GM20431 (cell line): ENCODE data around the gene FAM236A.
"Not testable (repeated sequence)": the region's sequence is repeated elsewhere in the genome, so short reads cannot be mapped to it uniquely, and the experiment has no call there.

Experiments
- in situ Hi-C: fragments of 300-500 bp; cut with MseI, MboI; formaldehyde crosslinking; loops from one replicate; pipeline ENCODE4 v1.15.0; 2020; ENCODE audit warnings: low sequenced_read_pairs; ENCODE audit not compliant: unreplicated experiment

Gene FAM236A

DNA sequence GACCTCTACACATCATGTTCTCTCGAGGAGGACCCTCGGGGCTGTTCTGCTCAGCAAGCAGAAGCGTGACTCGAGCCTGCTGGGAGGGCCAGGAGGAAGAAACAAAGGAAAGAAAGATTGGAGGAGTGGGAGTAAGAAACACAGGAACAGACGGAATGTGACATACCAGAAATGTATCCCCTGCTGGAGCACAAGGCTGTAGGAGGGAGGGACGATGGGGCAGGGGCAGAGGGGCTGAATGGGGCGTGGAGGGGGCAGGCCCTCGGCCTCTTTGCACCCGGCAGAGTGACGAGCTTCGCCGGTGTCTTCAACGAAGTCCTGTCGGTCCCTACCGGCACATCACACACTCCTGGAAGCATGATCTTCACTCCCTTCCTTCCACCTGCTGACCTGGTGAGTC, at the start of gene FAM236A:
TSS of gene FAM236A (plus strand) at position 301 of the 400 bp plus-strand sequence. CDS start at position 358, 57 bp downstream.
- in situ Hi-C loops: not testable (repeated sequence)

DNA sequence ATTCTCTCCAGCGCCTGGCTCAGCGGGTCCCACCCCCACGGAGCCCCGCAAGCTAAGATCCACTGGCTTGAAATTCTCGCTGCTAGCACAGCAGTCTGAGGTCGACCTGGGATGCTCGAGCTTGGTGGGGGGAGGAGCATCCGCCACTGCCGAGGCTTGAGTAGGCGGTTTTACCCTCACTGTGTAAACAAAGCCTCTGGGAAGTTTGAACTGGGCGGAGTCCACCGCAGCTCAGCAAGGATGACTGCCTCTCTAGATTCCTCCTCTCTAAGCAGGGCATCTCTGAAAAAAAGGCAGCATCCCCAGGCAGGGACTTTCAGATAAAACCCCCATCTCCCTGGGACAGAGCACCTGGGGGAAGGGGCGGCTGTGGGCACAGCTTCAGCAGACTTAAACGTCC, 48.3 kb upstream of the FAM236A start:
- in situ Hi-C loops: not testable (repeated sequence)

DNA sequence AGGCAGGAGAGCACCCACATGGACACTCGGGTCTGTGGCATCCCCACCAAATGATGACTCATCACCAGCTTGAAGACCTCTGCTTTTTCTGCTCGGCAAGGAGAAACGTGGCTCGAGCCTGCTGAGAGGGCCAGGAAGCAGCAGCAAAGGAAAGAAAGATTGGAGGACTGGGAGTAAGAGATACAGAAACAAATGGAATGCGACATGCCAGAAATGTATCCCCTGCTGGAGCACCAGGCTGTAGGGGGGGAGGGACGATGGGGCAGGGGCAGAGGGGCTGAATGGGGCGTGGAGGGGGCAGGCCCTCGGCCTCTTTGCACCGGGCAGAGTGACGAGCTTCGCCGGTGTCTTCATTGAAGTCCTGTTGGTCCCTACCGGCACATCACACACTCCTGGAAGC, 25.7 kb upstream of the FAM236A start, which contains the start of gene FAM236C:
TSS of gene FAM236C (plus strand) at position 301 of the 400 bp plus-strand sequence. CDS start 100 bp downstream, outside the sequence.
- in situ Hi-C loops: not testable (repeated sequence)

DNA sequence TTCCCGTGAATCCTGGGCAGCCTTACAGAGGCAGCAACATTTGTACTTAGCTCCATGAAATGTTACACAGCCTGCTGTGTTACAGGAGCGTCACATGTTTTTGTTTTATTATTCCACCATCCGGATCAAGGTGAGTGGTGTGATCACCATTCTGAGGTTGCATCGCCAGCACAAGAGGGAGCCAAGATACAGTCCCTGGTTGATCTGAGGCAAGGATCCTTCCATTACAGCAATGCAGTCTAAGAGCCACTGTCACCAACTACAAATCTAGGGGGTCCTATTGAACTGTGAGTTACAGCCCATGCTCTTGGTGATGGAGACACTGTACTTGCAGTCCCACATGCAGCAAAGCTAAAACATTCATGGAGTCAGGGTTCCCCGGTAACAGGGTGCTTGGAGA, 21.9 kb upstream of the FAM236A start:
- in situ Hi-C loops: not testable (repeated sequence)

DNA sequence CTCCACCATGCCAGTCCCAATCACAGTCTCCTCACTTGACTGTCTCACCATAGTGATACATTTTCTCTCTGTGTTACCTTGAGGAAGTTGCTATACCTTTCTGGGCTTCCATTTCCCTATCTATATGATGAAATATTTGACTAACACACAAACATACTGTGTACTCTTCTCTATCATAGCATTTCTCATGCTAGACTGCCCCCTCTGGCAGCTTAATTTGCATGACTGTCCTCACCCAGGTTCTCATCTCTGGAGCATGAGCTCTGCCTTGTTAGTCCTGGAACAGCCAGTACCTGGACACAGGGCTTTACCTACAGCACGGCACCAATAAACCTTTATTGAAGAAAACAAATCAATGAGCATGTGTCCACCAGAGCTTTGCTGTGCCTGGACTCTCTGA, 5.7 kb upstream of the FAM236A start:
- in situ Hi-C loops: not testable (repeated sequence)

DNA sequence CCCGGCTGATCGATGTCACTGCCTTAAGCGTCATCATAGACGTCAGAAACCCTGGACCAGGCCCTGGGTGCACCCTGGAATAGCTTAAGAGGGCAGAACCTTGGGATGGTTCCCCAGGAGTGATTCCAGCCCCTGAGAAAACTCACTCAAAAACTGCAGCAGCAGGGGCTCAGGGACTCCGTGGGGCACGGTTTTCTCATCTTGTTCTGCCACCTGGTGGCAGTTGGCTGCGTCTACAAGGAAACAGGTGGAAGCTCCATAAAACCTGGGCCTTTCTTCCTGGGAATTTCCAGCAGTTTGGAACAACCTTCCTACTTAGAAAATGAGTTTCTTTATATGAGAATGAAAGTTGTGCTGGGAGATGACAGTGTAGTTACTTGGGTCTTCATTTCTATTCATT, 1.6 kb upstream of the FAM236A start:
- in situ Hi-C loops: not testable (repeated sequence)

DNA sequence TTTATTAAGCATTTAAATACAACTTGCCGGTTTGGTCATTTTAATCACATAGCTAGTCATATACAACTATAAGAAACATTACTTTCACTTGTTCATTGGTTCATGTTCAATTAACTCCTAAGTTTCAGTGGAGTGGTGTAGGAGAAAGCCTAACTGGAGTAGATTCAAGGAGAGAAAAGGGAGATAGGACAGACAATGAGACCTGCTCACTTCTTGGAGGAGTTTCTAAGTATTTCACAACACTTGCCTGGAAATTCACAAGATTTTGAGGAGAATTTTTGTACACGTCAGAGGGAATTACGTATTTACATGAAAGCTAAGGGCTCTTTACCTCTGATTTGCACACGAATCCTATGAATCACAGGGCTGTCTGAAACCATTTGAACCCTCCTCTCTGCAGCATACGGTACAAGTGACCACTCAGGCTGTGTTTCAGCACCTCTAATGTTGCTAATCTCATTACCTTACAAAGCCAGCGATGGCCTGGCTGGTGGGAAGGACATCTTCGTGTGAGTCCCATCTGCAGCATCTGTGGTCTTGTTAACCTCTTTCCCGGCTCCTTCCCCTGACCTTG, 1.0 kb upstream of the FAM236A start:
- in situ Hi-C loops: not testable (repeated sequence)

DNA sequence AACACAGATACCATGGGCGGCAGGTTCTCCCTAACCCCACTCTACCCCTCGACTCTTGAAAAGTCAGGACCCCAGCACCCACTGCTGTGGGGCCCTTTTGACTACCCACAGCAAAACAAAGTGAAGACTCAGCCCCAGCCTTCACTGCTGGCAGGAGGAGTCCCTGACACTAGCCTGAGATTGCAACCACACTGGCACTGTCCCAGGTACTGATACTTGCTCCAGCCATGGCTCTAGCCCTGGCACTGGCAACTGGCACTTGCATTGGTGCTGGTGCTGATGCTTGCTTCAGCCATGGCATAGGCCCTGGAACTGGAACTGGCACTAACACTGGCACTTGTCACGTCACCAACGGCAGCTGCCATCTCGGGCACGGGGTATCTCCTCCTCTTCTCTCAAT, 4.3 kb downstream of the FAM236A start:
- in situ Hi-C loops: not testable (repeated sequence)

DNA sequence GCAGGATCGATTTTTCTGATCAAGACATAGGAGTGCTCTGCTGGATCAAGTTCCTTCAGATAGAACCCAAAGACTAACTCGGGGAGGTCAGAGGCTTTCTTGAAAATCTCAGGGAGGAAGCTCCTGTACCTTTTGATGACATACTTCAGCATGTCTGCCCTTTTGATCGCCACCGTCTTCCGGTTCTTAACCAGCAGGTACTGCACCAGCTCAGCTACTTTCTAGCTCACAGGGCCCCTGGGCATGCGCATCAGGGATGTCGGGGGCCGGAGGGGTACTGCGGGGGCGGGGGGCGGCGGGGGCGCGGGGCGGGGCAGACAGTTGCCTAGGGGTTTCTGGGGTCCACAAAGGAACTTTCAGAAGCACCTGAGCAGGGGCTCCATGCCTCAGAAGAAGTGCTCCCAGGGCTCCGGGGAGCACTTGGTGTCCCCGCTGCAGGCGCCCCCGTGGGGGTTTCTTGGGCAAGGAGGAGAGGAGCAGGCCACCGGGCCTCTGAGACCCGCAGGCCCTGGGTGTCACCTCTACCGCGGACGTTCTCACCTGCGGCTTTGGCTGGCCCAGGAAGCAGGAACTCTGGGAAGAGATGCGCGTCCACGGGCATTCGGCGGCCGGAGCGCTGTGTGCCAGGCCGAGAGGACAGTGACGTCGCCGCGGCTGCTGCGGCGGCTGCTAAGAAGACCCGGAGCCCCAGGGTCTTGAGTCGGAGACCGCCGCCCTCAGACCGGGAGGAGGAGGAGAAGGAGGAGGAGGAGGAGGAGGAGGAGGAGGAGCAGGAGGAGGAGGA, 5.2 kb downstream of the FAM236A start:
- in situ Hi-C loops: not testable (repeated sequence)

DNA sequence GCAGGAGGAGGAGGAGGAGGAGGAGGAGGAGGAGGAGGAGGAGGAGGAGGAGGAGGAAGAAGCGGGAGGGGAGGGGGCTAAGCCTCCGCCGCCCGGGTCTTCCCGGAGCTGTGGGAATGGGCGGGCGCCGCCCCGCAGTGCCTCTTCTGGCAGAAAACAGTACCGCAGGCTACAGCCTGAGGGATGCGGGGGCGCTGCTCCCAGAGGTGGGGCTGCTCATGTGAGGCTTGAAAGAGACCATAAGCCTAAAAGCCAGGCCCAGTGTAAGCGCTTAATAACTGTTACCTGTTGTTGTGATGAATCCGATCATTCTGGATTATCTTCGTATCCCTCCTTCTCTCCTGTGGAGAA, 5.8 kb downstream of the FAM236A start, which contains the start of gene DMRTC1:
TSS of gene DMRTC1 (minus strand) at position 19 of the 351 bp plus-strand sequence. CDS start 68,143 bp downstream, outside the sequence.
- in situ Hi-C loops: not testable (repeated sequence)

DNA sequence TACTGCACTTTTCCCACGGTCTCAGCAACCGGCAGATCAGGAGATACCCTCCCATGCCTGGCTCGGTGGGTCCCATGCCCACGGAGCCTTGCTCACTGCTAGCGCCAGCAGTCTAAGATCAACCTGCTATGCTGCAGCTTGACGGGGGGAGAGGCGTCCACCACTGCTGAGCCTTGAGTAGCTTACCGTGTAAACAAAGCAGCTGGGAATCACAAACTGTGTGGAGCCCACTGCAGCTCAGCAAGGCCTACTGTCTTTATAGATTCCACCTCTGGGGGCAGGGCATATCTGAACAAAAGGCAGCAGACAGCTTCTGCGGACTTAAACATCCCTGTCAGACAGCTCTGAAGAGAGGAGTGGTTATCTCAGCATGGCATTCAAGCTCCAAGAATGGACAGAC, 22.0 kb downstream of the FAM236A start:
- in situ Hi-C loops: not testable (repeated sequence)

DNA sequence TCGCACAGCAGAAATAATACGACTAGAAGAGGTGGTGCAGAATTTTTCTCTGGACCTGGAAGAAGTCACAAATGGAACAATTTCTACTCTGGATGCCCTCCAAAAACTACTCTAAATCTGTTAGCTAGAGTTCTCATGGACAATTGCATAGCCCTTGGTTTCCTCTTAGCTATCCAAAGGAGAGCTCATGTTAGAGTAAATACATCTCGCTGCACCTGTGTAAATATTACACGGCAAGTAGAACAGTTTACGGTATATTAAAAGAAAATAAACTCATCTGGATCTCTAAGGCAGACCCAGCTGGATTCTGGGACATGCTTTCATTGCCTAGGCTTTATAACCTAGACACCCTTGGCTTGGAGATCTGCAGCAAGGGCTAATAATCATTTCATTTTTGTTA, 33.9 kb downstream of the FAM236A start:
- in situ Hi-C loops: not testable (repeated sequence)

DNA sequence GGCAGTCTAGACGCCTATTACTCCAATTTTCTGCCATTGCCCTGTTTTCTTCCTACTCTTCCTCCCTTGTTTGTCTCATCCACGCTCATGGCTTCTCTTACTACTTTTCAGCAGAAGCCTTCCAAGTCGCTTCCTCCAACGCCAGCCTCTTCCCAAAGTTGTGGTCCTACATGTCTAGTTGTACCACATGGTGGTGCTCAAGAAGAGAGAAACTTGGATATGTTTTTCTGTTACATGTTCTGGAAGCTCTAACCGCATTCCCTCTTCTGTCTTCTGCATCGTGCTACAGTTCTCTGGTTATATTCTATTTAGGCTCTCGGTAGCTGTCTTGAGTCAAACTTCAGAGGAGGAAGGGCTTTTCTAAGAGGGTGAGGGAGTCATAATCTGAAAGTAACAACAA, 36.9 kb downstream of the FAM236A start:
- in situ Hi-C loops: not testable (repeated sequence)

DNA sequence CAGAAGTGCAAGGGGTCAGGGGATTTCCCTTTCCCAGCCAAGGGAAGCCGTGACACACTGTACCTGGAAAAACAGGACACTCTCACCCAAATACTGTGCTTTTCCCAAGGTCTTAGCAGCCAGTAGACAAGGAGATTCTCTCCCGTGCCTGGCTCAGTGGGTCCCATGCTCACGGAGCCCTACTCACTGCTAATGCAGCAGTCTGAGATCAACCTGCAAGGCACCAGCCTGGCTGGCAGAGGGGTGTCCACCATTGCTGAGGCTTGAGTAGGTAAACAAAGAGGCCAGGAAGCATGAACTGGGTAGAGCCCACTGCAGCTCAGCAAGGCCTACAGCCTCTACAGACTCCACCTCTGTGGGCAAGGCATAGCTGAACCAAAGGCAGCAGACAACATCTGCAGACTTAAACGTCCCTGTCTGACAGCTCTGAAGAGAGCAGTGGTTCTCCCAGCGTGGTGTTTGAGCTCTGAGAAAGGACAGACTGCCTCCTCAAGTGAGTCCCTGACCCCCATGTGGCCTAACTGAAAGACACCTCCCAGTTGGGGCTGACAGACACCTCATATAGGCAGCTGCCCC, 43.0 kb downstream of the FAM236A start:
- in situ Hi-C loops: not testable (repeated sequence)
